Nephron (organoid): ENCODE results near the gene FREM1.

Experiments
- H3K27ac Mint-ChIP-seq, 3 experiments: 2 replicates each; pipeline ENCODE4 v1.8.0; 2020; ENCODE audit warnings: mixed read lengths in 3 of 3, mild to moderate bottlenecking in 2 of 3, moderate library complexity in 1 of 3
- H3K27me3 Mint-ChIP-seq: 2 replicates; pipeline ENCODE4 v1.8.0; 2021; ENCODE audit warnings: low read depth, mild to moderate bottlenecking, moderate library complexity, mixed read lengths
- H3K36me3 Mint-ChIP-seq: 2 replicates; pipeline ENCODE4 v1.8.0; 2020; ENCODE audit warnings: low read depth, mixed read lengths
- H3K4me1 Mint-ChIP-seq: 2 replicates; pipeline ENCODE4 v1.8.0; 2020; ENCODE audit warnings: mixed read lengths
- H3K4me3 Mint-ChIP-seq, 3 experiments: 2 replicates each; pipeline ENCODE4 v1.8.0; 2020; ENCODE audit warnings: mild to moderate bottlenecking in 3 of 3, mixed read lengths in 3 of 3, moderate library complexity in 2 of 3
- H3K9me3 Mint-ChIP-seq: 2 replicates; pipeline ENCODE4 v1.8.0; 2020; ENCODE audit warnings: mixed read lengths
- TF ChIP-seq, protein P1 (sequence below), 3 experiments: fragments of 200-600 bp; sonication (generic); IDR thresholded peaks; one replicate each; pipeline ENCODE4 v1.5.0; 2021; ENCODE audit warnings: antibody characterized with exemption in 3 of 3; ENCODE audit not compliant: unreplicated experiment in 3 of 3

The FREM1 gene

DNA sequence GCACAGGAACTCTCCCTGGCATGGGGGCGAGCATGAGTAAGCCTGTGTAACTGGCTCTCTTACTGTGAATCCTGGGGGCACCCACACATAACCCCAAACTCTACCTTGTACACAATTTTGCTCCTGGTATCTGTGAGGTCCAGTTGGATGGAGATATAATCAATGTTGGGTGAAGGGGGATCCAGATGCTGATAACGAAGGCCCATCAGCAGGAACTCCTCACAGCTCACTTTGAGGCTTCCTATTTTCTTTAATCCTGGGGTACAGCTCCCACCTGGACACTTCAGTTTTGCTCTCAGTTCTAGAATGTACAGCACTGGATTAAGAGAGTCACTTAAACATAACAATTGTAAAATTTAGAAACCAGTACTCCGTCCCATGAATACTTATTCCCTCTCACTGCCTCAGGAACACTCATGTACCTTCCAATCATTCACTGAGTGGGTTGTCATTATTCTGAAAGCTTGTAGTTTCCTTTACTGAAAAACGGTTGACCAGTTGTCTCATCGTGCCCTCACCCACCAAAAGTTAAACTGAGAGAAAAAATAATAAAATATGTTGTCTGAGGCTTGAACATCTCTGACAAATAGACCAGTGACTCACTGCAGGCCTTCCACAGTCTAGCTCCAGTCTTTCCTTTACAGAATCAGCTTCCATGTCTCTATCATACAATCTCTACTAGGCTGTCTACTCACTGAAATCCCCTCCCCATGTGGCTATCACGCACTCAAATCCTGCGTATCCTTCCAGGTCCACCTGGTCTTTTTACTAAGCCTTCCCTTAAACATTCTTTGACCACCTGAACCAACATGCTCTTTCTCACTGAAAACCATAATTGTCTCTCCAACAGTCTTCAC, 52.6 kb downstream of the FREM1 start:
- peaks cover 56% of the 10 kb centered on the region for H3K36me3 Mint-ChIP-seq
- H3K27ac Mint-ChIP-seq, result no peak overlapping the region
- TF ChIP-seq, protein P1, sequence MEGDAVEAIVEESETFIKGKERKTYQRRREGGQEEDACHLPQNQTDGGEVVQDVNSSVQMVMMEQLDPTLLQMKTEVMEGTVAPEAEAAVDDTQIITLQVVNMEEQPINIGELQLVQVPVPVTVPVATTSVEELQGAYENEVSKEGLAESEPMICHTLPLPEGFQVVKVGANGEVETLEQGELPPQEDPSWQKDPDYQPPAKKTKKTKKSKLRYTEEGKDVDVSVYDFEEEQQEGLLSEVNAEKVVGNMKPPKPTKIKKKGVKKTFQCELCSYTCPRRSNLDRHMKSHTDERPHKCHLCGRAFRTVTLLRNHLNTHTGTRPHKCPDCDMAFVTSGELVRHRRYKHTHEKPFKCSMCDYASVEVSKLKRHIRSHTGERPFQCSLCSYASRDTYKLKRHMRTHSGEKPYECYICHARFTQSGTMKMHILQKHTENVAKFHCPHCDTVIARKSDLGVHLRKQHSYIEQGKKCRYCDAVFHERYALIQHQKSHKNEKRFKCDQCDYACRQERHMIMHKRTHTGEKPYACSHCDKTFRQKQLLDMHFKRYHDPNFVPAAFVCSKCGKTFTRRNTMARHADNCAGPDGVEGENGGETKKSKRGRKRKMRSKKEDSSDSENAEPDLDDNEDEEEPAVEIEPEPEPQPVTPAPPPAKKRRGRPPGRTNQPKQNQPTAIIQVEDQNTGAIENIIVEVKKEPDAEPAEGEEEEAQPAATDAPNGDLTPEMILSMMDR (IDR thresholded peaks at IDR 0.05; ENCODE audit: unreplicated experiment in 3 of 3), result no peak
- no peak overlapping the region for H3K4me3 Mint-ChIP-seq
- no peaks in the 10 kb centered on the region for H3K27me3 Mint-ChIP-seq
- H3K9me3 Mint-ChIP-seq, result no peaks in the 10 kb centered on the region
- no peaks in the 10 kb centered on the region for H3K4me1 Mint-ChIP-seq

DNA sequence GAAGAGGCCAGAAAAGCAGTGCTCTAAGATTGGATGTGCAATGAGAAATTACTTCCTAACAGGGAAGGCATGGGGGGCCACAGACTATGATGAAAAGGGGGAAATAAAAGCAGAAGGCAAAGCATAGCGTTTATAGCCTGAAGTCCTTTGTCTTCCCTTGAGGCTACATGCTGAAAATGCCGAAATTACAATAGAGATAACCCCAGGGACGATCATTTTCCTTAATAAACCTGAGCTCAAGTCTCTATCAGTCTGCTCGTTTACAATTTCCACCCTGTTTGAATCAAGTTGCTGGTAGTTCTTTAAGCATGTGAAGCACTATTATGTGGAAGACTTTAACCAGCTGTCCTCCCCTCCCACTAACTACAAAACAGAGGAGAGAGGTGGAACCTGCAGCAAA, 60.4 kb downstream of the FREM1 start:
- Mint-ChIP-seq H3K36me3 (peaks cover 65% of the 10 kb centered on the region), H3K9me3 (no peaks in the 10 kb centered on the region), H3K27me3 (no peaks in the 10 kb centered on the region), H3K27ac (no peak overlapping the region), H3K4me1 (no peaks in the 10 kb centered on the region), H3K4me3 (no peak overlapping the region)
- TF ChIP-seq, protein P1 (IDR thresholded peaks at IDR 0.05; ENCODE audit: unreplicated experiment in 3 of 3), result no peak

DNA sequence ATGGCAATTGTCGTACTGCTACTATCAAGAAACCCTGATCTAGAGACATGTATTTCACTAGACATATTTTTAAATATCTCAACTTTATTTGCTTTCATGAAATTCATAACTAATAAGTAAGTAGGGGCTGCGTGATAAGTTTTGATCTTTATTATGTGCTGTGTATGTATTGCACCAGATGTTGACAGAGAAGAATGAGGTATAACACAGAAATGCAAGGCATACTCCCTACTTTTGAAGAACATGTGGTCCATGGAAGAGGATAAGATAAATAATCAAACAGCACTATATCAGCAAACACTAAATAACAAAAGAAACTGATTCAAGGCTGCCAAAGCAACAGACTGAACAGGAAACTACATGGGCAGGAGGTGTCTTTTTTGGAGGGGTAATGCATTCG, 60.9 kb downstream of the FREM1 start:
- no peaks in the 10 kb centered on the region for H3K4me1 Mint-ChIP-seq
- H3K27me3 Mint-ChIP-seq, result no peaks in the 10 kb centered on the region
- H3K36me3 Mint-ChIP-seq, result peaks cover 70% of the 10 kb centered on the region
- TF ChIP-seq, protein P1 (IDR thresholded peaks at IDR 0.05; ENCODE audit: unreplicated experiment in 3 of 3), result no peak
- H3K9me3 Mint-ChIP-seq, result no peaks in the 10 kb centered on the region
- H3K4me3 Mint-ChIP-seq, result no peak overlapping the region
- peak overlapping the region in 1 of 3 experiments; percentile 10 for H3K27ac Mint-ChIP-seq

DNA sequence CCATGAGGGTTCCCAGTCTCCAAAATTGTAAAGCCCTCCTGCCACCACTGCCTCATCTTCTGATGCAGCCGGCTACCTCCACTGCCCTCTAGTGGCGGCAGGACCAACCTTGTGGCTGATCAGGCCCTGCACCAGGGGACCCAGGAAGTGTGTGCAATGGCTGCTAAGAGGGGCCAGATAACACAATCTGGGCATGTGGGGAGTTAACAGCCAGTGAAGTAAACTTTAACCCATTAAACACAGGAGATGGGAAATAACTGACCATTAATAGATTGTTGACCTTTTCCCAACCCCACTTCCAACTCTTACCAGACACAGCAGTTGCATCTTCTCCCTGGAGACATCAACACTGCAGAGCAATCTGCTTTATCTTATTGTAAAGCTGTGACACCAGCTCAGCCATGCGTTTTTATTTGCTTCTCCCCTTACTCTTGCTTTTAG, 63.3 kb downstream of the FREM1 start:
- Mint-ChIP-seq H3K4me1 (no peaks in the 10 kb centered on the region), H3K27me3 (no peaks in the 10 kb centered on the region), H3K4me3 (no peak overlapping the region), H3K27ac (peak overlapping the region in 1 of 3 experiments; percentile 12), H3K9me3 (no peaks in the 10 kb centered on the region), H3K36me3 (peaks cover 77% of the 10 kb centered on the region)
- TF ChIP-seq, protein P1 (IDR thresholded peaks at IDR 0.05; ENCODE audit: unreplicated experiment in 3 of 3), result peak; percentile 49 to 59 (median 49)

DNA sequence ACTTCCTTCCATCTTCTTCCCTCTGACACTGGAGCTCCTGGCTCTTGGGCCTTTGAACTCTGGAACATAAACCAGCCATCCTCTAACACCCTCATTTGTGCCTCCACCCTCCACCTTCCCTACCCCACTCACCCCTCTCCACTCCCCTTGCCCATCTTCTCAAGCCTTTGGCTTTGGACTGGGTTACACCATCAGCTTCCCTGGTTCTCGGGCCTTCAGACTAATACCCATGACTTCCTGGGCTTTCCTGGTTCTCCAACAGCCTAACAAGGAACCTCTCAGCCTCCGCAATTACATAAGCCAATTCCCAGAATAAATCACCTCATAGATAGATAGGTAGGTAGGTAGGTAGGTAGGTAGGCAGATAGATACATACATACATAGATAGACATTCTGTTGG, 67.1 kb downstream of the FREM1 start:
- H3K27me3 Mint-ChIP-seq, result no peaks in the 10 kb centered on the region
- no peaks in the 10 kb centered on the region for H3K9me3 Mint-ChIP-seq
- no peak overlapping the region for H3K4me3 Mint-ChIP-seq
- TF ChIP-seq, protein P1 (IDR thresholded peaks at IDR 0.05; ENCODE audit: unreplicated experiment in 3 of 3), result no peak
- no peak overlapping the region for H3K27ac Mint-ChIP-seq
- peaks cover 11% of the 10 kb centered on the region for H3K4me1 Mint-ChIP-seq
- peaks cover 84% of the 10 kb centered on the region for H3K36me3 Mint-ChIP-seq

DNA sequence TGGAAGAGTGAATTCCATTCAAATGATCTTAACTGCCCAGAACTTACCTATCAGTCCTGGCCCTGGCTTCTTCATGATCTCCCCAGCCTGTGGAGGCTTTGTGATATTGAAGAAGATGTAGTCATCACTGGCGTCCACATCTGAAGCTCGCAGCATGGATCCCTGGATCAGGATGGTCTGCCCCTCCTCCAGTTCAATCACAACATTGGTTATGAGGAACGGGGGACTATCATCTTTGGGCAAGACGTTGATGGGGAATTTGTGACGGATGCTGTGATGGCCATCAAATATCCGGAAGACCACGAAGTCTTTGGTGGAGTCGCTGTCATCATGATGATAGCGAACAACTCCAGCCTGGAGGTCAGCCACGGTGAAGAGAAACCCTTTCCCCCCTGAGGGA, 68.0 kb downstream of the FREM1 start:
- Mint-ChIP-seq H3K27ac (no peak overlapping the region), H3K4me3 (no peak overlapping the region), H3K36me3 (peaks cover 79% of the 10 kb centered on the region), H3K9me3 (no peaks in the 10 kb centered on the region), H3K27me3 (no peaks in the 10 kb centered on the region), H3K4me1 (peaks cover 11% of the 10 kb centered on the region)
- TF ChIP-seq, protein P1 (IDR thresholded peaks at IDR 0.05; ENCODE audit: unreplicated experiment in 3 of 3), result no peak
